ENCODE results near the gene ATG16L1.

The ATG16L1 gene

DNA sequence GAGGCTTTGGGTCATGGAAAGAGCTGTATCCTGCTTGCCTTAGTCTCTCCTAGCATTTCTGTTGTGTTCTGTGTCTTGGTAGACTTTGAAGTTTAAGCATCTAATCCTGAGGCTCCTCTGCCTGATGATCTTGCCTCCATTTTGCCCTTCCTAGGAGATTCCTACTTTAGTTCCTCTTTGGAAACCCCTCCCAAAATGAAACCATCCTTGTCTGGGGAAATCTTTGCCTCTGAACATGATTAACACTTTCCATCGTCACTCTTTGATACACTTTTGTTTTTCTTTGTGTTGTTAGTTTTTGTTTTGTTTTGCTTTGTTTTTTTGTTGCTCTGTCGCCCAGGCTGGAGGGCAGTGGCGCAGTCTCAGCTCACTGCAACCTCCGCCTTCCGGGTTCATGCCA, 9.2 kb downstream of the ATG16L1 start:
- DNase-seq (ENCODE audit: low read depth): no peak

DNA sequence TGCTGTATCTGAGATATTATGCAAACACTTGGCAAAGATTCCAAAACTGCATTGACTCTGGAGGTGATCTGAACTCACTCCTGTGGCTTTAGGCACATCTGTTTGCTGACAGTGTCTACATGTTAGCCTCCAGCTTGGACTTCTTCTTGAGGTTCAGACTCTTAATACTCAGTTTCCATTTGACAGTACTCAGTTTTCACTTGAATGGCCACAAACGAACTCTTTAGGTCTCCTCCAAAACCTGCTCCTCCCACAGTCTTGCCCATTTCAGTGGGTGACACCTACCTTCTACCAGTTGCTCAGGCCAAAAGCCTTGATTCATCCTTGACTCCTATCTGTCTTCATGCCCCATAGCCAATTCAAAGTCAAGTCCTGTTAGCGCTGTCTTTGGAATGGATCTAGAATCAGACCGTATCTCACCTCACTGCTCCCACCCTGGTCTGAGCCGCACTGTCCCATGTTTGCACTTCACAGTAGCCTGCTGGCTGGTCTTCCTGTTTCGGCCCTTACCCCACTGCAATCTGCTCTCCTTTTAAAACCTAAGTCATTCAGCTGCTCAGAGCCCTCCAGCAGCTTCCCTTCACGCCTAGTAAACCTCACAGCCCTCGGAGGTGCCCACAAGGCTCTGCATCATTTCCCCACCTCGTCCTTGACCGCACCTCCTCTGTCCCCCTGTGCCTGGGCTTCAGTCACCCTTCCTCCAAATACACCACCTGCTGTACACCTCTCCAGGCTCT, 10.5 kb downstream of the ATG16L1 start:
- no peak for DNase-seq (ENCODE audit: low read depth)

DNA sequence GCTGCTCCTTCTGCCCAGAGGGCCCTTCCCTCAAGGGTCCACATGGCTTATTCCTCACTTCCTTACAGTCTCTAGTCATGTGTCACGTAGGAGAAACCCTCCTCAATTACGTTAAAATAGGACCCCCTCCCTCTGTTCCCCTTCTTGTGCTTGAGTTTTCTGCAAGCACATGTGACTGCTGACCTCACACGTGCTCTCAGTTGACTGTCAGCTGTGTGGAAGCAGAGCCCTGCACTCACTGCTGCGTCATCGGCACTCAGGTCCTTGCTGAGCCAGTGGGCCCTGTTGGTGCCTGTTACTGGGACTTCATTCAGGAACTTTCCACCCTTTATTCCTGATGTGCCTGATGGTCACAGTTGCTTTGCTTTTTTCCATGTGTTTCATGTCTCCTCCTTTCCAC, 11.1 kb downstream of the ATG16L1 start:
- no peak for DNase-seq (ENCODE audit: low read depth)

DNA sequence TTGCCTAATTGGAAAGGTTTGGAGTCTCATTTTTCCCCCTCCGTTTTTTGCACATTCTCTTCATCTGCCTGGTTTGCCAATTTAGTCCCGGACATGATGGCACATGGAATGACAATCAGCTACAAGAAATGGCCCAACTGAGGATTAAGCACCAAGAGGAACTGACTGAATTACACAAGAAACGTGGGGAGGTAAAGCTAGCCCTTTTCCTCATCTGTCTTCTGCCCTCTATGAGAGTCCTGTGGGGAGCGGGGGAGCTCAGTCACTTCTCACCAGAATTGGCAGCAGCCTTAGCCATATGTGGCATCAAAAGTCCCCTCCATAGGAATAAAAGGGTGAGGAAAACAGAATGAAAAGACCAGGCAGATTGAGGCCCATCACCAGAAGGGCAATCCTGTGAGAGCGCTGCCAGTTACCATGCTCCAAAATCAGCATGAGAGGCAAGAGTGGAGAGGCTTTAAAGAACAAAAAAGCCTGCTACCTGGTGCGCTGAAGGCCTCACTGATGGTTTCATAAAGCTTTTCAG, 11.6 kb downstream of the ATG16L1 start:
- DNase-seq (ENCODE audit: low read depth): no peak

DNA sequence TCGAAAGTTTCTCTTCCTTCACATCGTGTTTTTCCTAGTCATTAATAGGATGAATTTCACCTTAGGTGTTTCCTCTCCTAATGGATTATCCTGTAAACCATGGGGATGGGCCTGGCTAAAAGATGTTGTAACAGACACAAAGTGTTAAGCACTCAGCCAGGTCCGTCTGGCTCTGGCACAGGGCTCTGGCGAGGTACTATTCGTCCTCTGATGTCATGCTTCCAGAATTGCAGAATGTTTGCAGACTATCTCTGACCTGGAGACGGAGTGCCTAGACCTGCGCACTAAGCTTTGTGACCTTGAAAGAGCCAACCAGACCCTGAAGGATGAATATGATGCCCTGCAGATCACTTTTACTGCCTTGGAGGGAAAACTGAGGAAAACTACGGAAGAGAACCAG, 13.2 kb downstream of the ATG16L1 start:
- DNase-seq (ENCODE audit: low read depth): no peak

DNA sequence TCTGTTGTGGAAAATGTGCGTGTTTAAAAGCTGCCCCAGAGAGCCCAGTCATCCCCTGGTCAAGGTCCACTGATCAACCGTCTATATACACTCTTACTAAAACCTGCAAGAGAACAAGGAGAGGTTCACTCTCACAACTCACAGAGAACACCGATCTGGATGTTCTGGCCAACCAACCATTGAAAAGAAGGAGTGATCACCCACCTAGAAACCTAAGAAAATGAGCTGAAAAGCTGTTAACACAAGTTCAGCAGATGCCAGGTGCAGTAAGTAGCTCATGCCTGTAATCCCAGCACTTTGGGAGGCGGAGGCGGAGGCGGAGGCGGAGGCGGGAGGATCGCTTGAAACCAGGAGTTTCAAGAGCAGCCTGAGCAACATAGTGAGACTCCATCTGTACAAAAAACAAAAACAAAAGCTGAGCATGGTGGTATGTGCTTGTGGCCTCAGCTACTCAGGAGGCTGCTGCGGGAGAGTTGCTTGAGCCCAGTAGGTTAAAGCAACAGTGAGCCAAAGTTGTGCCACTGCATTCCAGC, 14.5 kb downstream of the ATG16L1 start:
- DNase-seq (ENCODE audit: low read depth): no peak

DNA sequence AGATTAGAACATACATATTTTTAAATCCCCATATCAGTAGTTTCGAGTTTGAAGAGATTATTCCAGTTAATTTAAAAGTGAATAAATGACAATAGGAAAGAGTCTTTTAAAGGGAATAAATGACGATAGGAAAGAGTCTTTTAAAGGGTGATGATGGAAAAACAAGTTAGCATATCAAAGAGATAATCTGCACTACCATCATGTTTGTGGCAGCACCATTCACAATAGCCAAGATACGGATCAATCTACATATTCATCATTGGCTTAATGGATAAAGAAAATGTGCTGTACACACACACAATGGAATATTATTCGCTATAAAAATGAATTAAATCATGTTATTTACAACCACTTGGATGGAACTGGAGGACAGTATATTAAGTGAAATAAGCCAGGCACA, 15.0 kb downstream of the ATG16L1 start:
- DNase-seq (ENCODE audit: low read depth): no peak

DNA sequence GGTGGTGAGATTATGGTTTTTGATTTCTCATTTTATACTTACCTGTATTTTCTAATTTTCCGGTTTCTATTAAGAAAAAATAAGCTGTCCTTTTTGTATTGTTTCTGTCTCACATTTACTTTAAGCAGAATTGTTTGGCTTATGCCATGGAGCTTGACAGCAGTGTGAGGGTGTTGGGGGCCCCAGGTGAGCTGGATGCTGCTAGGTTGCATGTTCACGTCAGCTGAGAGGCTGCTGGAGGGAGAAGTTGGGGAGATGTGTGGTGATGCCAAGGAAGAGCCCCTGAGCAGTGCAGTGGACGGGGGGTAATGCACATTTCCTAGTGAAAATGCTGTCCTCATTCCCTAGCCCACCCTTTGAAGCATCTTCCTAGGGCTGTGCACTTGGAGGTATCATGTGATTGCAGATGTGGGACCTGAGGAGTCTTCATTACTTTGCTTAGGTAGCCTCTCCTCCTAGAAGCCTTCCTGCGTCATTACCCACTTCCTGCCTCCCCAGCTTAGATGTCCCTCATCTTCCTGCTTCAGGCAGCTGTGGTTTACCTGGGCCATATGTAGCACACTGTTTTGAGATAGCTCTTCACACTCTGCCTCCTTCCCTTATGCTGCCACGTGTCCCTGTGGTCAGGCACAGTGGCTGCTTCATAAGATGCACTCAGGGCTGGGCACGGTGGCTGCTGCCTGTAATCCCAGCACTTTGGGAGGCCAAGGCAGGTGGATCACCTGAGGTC, 16.2 kb downstream of the ATG16L1 start:
- DNase-seq (ENCODE audit: low read depth): peak; percentile 56

DNA sequence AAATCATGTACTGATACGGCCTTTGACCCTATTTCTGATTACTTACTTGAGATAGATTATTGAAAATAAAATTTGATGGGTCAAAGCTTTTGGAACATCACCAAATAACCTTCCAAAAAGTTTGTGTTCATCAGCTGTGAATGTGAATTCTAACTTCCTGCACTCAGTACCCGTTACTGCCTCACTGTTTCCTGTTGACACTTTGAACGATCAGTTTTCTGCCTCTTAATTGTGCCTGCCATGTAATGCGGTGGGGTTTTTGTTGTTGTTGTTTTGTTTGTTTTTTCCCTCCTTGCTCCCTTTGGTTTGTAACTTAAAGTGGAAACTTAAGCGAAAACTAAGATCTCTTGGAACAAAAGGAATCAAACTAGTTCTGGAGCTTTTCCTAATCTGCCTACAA, 18.9 kb downstream of the ATG16L1 start:
- DNase-seq (ENCODE audit: low read depth): no peak

DNA sequence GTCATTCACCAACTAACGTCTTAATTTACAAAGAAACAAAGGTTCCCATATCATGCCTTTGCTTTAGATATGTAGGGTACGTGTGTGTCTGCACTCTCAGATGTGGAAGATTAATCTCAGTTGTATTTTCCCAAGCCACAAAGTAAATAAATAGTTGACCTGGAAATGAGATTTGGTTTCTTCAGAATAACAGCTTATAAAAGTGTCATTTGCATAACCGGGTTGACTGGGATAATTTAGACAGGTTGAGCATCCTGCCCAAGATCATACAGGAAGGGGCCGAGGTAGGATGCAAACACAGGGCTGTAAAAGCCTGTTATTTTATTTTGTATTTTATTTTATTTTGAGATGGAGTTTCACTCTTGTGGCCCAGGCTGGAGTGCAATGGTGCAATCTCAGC, 19.5 kb downstream of the ATG16L1 start:
- no peak for DNase-seq (ENCODE audit: low read depth)

DNA sequence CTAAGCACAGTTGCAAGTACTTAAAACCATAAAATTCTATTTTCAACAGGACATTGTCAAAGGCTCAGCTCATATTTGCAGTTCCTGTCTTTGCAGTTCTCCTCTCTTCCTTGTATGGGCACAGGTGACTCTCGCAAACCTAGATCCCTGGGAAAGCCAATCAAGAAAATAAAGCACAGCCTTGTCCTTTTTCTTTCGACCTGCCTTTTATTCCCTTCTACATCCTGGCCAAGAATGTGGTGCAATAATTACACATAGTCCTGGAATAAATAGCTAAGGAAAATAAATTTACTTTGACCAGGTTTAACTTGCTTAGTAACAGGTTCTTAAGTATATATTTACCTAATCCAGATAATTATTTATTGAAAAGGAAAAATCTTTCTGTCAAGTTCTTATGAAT, 20.2 kb downstream of the ATG16L1 start:
- no peak for DNase-seq (ENCODE audit: low read depth)

DNA sequence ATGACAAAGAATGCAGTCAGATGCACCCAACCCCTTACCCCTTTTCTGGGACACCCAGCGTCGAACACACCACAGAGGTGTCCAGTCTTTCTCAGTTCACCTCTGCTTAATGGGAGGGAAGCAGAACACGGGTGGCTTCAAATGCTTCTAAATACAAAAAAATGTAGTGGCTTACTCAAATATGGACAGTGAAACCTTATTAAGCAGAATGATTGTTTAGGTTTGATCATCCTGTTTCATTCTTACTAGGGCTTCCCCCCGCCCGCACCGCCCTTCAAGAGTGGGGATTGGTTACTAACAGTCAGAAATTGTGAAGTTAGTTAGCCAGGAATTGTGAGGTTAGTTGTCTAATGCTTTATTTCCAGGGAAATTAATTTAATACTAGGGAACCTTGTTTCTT, 21.6 kb downstream of the ATG16L1 start:
- no peak for DNase-seq (ENCODE audit: low read depth)

DNA sequence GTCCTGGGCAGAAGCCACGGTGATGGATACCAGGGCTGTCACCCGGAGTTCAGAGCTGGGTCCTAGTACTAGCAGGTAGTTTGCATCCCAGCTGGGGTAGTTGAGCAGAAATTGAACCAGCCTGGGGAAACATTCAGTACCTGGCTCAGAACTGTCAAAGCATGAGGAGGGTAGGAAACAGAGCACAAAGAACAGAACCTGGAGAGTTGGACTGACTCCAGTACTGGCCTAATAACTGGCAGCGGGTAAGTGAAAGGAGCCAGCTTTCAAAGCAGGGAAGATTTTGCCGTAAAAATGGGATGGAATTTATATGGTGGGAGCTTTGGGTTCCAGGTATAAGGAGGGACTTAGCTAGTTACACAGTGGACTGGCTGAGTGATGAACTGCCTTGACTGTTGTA, 23.8 kb downstream of the ATG16L1 start:
- DNase-seq (ENCODE audit: low read depth): no peak

DNA sequence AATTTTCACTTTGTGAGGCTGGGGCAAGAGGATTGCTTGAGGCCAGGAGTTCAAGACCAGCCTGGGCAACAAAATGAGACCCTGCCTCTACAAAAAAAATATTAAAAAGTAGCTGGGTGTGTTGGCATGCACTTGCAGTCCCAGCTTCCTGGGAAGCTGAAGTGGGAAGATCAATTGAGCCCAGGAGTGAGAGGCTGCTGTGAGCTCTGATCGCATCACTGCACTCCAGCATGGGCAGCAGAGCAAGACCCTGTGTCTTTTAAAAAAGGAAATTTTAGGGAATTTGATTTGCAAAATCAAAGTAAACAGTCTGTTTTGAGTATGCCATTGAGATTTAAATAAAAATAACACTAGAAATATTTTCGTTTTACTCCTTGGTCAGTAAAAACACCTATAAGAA, 27.4 kb downstream of the ATG16L1 start:
- no peak for DNase-seq (ENCODE audit: low read depth)

DNA sequence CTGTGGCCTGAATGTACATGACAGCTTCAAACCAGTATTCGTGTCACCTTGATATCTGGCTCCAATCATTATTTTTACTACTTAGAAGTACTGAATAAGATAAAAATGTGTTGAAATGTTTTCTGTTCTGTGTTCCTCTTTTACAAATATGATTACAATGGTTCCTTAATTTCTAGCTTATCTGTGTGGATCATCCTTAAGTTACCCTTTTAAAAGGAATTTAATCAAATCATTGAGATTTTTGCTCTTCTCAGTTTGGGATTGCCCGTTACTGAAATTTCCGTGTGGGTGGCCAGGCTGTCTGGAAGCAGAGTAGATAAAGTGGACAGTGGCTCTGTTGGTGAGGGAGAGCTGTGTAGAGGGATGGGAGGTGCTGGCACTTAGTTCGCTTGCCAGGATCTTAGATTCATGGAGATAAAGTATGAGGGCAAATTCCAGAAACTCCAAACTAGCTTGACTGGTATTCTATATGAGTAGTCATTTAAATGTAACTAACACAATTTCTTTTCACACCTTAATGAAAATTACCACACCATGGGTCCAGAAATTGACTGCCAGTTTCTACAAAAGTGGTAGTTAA, 28.7 kb downstream of the ATG16L1 start:
- DNase-seq (ENCODE audit: low read depth): no peak

DNA sequence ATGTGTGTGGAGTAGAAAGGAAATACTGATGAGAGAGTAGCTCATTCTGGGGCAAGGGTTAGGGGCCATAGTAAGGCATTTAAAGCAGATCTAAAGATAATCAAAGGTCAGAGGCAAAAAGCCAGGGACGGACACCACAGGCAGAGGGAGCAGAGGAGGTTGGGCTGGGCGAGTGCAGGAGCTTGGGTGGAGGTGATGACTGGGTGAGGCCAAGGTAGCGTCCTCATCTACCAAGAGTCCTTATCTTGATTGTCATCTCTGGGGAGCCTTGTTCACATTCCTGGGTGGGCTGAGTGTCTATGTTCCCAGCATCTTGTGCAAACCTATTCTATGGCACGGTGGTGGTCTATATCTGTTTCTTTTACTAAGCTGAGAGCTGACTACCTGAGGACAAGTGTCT, 30.1 kb downstream of the ATG16L1 start:
- no peak for DNase-seq (ENCODE audit: low read depth)

DNA sequence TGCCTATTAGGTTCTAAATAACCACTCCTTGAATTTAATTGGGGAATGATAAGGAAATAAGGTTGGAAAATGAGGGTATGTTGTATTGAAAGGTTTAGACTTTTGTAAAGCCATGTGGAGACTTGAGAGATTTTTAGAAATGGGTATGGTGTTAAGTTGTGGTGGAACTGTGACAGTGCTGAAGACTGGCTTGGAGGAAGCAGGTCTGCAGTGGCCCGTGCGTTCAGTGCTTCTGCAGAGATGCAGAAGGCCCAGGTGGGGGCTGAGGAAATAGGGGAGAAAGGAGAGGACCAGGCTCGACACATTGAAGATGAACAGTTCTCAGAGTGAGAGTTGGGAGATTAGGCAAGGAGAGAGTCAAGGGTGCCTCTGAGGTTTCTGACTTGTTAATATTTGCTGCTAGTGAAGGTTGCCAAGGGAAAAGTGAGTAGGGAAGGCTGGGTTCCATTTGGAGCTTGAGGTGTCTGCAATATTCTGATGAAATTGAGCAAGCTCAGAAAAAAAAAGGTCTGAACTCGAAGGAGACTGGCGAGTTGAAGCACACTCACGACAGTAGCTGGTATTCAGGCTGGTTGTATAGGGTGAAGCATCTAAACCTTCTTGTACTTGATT, 30.6 kb downstream of the ATG16L1 start:
- no peak for DNase-seq (ENCODE audit: low read depth)

DNA sequence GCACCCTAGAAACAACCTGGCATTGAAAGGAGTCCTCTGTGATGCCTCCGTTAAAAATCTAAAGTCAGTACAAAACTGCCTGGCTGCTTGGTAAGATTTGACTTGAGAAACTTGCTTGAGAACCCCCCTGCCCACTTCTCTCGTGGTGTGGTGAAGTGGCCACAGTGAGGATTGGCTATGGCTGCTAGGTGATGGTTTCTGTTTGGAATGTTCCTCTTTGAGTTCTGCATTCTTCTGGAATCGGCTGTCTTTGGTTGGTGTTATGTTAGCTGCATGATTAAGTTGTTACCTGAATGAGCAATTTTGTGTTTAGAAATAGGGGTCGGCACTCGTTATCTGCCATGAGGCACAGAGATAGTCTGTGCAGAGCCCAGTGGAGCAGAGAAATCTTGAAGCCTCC, 34.4 kb downstream of the ATG16L1 start:
- no peak for DNase-seq (ENCODE audit: low read depth)

DNA sequence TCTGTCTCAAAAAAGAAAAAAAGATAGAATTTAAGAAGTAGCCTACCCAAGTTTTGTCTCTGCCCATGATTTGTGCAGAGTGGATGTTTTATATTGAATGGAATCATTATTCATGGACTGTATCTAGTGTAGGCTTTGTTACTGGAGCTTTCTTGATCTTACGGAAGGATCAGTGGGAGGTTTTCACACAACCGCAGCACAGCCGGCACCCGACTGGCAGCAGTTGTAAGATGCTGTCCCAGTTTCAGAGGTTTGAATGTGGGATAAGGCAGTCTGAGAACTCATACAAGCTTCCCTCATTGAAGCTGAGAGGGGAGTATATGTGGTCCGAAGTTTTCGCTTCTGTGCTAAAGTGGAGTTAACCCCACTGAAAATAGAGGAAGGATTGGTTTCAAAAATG, 36.4 kb downstream of the ATG16L1 start:
- DNase-seq (ENCODE audit: low read depth): no peak

DNA sequence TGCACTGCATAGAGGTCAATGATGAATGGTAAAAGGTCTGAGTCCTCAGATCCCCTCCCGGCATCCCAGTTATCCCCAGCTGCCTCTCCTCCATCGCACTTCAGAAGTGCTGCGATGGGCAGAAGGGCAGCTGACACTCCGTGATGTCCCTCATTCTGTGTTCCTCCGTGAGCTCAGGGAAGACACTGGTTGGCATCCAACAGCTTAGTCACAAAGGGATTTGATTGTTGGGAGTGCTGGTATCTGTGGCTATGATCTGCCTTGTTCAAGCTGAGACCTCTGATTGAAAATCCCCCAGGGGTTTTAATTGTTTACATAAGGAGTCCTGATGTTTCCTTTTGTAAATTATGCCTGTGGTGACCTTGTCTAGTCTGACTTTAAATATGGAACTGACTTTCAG, 37.2 kb downstream of the ATG16L1 start:
- DNase-seq (ENCODE audit: low read depth): no peak

DNA sequence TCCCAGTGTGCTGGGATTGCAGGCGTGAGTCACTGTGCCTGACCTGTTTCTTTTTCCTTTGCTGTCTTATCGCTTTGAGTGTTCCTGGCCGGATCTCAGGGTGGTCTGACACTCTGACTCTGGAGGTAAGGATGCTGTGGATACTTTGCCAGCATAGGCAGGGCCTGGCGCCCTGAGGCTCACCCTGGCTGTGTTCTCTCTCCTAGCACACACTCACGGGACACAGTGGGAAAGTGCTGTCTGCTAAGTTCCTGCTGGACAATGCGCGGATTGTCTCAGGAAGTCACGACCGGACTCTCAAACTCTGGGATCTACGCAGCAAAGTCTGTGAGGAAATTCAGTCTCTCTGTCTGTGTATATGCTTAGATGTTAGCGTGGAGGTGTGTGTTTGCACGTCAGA, 38.2 kb downstream of the ATG16L1 start:
- no peak for DNase-seq (ENCODE audit: low read depth)

DNA sequence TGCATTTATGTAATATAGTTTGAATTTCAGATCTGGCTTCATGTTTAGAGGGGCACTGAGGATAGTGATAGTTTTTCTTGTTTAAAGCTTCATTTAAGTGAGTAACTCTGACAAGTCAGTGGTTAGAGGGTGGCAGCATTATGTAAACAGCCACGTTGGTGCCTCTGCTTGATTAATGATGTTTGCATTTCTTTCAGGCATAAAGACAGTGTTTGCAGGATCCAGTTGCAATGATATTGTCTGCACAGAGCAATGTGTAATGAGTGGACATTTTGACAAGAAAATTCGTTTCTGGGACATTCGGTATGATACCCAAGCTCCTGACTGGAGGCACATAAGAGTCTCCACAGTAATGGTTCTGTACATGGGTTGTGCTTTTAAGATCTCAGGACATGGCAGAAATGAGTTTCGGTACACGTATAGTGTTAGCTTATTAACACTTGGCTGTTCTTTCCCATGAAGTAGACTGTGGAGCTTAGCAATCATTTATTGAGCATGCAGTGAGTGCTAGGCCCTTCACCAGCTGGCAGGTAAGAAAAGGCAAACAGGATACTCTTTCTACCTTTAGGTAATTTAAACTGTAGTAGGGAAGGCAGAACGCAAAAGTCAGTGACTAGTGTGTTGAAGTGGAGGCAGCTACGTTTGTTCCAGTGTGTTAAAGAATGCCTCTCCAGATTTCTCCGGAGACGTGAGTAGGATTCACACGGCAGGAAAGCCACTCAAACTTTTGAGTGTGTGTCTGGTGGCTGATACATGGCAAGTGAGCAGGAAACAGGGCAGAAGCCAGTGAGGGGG, 38.8 kb downstream of the ATG16L1 start:
- DNase-seq (ENCODE audit: low read depth): no peak
